ENCODE measurements around the gene PEPD. TPM values are rescaled to one million over a fixed set of nuclear protein-coding genes. Genes with fewer than 3 reads are reported as not detected.

Gene PEPD
- total and polyA plus RNA-seq, 2 experiments from 2014 or later: 141 to 175 TPM

DNA sequence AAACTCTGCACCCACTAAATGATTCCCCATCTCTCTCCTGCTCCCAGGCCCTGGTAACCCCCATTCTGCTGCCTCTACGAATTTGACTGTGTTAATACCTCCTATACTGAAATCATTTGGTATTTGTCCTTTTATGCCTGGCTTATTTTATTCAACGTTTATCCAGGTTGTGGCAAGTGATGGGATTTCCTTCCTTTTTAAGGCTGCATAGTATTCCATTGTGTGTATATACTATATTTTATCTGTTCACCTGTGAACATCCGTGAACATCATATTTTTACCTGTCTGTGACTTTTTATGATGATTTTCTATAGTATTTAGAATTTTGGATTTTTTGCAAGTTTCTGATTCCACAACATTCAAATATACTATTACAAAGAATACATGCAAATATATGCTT lies 162.0 kb downstream of the PEPD start:
- no peaks in the 10 kb centered on the region for H3K4me1 ChIP-seq (ENCODE audit: insufficient read depth)
- no peak overlapping the region for H3K4me2 ChIP-seq
- 86% methylated on average over 3 of the region's 3 CpGs for WGBS (ENCODE audit: low lambda C conversion rate, missing lambda C conversion rate)
- no peaks in the 10 kb centered on the region for H3K36me3 ChIP-seq (replicated peaks; ENCODE audit: insufficient read depth, low read depth)
- DNase-seq (ENCODE audit: low spot score): no peak
- no peaks in the 10 kb centered on the region for H3K79me2 ChIP-seq
- H3K27ac ChIP-seq: no peak overlapping the region
- TF ChIP-seq EZH2phosphoT487 (IDR thresholded peaks at IDR 0.05; ENCODE audit: low read depth, severe bottlenecking, unreplicated experiment) (no peak), EZH2 (IDR thresholded peaks at IDR 0.05; ENCODE audit: borderline replicate concordance) (no peak)
- TF ChIP-seq, protein P1, sequence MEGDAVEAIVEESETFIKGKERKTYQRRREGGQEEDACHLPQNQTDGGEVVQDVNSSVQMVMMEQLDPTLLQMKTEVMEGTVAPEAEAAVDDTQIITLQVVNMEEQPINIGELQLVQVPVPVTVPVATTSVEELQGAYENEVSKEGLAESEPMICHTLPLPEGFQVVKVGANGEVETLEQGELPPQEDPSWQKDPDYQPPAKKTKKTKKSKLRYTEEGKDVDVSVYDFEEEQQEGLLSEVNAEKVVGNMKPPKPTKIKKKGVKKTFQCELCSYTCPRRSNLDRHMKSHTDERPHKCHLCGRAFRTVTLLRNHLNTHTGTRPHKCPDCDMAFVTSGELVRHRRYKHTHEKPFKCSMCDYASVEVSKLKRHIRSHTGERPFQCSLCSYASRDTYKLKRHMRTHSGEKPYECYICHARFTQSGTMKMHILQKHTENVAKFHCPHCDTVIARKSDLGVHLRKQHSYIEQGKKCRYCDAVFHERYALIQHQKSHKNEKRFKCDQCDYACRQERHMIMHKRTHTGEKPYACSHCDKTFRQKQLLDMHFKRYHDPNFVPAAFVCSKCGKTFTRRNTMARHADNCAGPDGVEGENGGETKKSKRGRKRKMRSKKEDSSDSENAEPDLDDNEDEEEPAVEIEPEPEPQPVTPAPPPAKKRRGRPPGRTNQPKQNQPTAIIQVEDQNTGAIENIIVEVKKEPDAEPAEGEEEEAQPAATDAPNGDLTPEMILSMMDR (IDR thresholded peaks at IDR 0.05; ENCODE audit: poor library complexity): no peak
- H3K4me3 ChIP-seq: no peak overlapping the region
- H4K20me1 ChIP-seq (ENCODE audit: insufficient read depth, poor library complexity, severe bottlenecking): no peaks in the 10 kb centered on the region
- H3K9me3 ChIP-seq (ENCODE audit: low read depth): no peaks in the 10 kb centered on the region
- no peaks in the 10 kb centered on the region for H3K27me3 ChIP-seq
- H2AFZ ChIP-seq: no peak overlapping the region
- no peaks in the 10 kb centered on the region for H3K9me2 ChIP-seq (replicated peaks; ENCODE audit: insufficient read depth)

DNA sequence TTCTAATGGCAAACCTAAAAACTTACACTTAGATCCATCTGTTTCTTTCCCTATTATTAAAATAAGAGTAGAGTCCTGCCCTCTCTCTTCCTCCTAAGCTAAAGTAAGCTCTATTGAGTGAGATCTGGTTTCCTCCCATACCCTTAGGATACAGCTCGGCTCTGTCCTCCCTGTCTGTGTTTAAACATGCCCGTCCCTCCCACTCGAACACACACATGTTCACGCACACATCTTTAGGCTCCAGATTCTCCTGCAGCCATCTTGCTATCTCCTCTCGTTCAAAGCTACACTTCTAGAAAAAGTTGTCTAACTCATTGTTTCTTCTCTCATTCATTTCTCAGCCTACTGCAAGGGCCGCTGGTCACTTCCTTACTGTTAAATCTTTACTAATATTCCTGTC lies 163.2 kb downstream of the PEPD start:
- no peak overlapping the region for H2AFZ ChIP-seq
- no peak overlapping the region for H3K4me2 ChIP-seq
- WGBS (ENCODE audit: low lambda C conversion rate, missing lambda C conversion rate): 79% methylated on average over 6 of the region's 6 CpGs
- DNase-seq (ENCODE audit: low spot score): no peak
- H3K4me1 ChIP-seq (ENCODE audit: insufficient read depth): no peaks in the 10 kb centered on the region
- H3K27ac ChIP-seq: no peak overlapping the region
- no peaks in the 10 kb centered on the region for H4K20me1 ChIP-seq (ENCODE audit: insufficient read depth, poor library complexity, severe bottlenecking)
- H3K79me2 ChIP-seq: no peaks in the 10 kb centered on the region
- H3K4me3 ChIP-seq: no peak overlapping the region
- no peak for TF ChIP-seq EZH2phosphoT487 (IDR thresholded peaks at IDR 0.05; ENCODE audit: low read depth, severe bottlenecking, unreplicated experiment)
- no peak for TF ChIP-seq EZH2 (IDR thresholded peaks at IDR 0.05; ENCODE audit: borderline replicate concordance)
- TF ChIP-seq, protein P1 (IDR thresholded peaks at IDR 0.05; ENCODE audit: poor library complexity): no peak
- no peaks in the 10 kb centered on the region for H3K27me3 ChIP-seq
- no peaks in the 10 kb centered on the region for H3K9me2 ChIP-seq (replicated peaks; ENCODE audit: insufficient read depth)
- no peaks in the 10 kb centered on the region for H3K36me3 ChIP-seq (replicated peaks; ENCODE audit: insufficient read depth, low read depth)
- H3K9me3 ChIP-seq (ENCODE audit: low read depth): no peaks in the 10 kb centered on the region

DNA sequence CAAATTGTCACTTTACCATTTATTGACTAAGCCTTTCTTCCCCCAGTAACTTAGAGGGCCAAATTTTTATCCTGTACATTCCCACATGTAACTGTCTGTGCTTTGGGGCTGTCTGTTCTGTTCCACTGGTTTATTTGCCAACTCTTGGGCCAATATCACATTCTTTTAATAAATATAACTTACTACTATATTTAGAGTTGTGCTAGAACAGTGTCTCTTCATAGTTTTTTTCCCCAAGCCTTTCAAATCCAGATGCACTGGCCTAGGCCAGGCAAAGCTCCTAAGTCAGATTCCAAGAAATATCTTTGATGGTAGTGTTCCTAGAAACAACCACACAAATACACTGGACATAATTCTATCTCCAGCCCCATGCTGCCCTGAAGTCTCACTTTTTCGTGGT lies 164.0 kb downstream of the PEPD start:
- WGBS (ENCODE audit: low lambda C conversion rate, missing lambda C conversion rate): 64% methylated on average over 1 of the region's 1 CpG

More for the DNA sequence above, 164.0 kb downstream of the PEPD start:
- H4K20me1 ChIP-seq (ENCODE audit: insufficient read depth, poor library complexity, severe bottlenecking): no peaks in the 10 kb centered on the region
- H3K4me1 ChIP-seq (ENCODE audit: insufficient read depth): no peaks in the 10 kb centered on the region
- H2AFZ ChIP-seq: no peak overlapping the region
- no peak for DNase-seq (ENCODE audit: low spot score)
- no peak overlapping the region for H3K4me3 ChIP-seq
- H3K36me3 ChIP-seq (replicated peaks; ENCODE audit: insufficient read depth, low read depth): no peaks in the 10 kb centered on the region
- no peaks in the 10 kb centered on the region for H3K9me3 ChIP-seq (ENCODE audit: low read depth)
- no peaks in the 10 kb centered on the region for H3K9me2 ChIP-seq (replicated peaks; ENCODE audit: insufficient read depth)
- H3K27me3 ChIP-seq: no peaks in the 10 kb centered on the region
- H3K4me2 ChIP-seq: no peak overlapping the region
- no peak overlapping the region for H3K27ac ChIP-seq
- no peak for TF ChIP-seq EZH2 (IDR thresholded peaks at IDR 0.05; ENCODE audit: borderline replicate concordance)
- no peak for TF ChIP-seq EZH2phosphoT487 (IDR thresholded peaks at IDR 0.05; ENCODE audit: low read depth, severe bottlenecking, unreplicated experiment)
- TF ChIP-seq, protein P1 (IDR thresholded peaks at IDR 0.05; ENCODE audit: poor library complexity): no peak
- H3K79me2 ChIP-seq: no peaks in the 10 kb centered on the region

Measured in hepatocyte (in vitro differentiated cells).